ENCODE results near the gene TRABD2B. TPM values are rescaled to one million over a fixed set of nuclear protein-coding genes. Genes with fewer than 3 reads are reported as not detected.

The TRABD2B gene
- total RNA-seq, 5 donors from 2014 or later (not counting 1 experiment from before 2014, with no cell fraction given): not detected

GRCh38 chr1:48022306-48022705, 25.1 kb upstream of the TRABD2B start:
- Mint-ChIP-seq H3K36me3 (no peaks in the 10 kb centered on the region), H3K27ac (no peak overlapping the region), H3K9me3 (no peaks in the 10 kb centered on the region), H3K4me1 (no peaks in the 10 kb centered on the region), H3K4me3 (no peak overlapping the region), H3K27me3 (peaks cover 9 to 32% of the 10 kb centered on the region in 2 donors)
- 48% methylated on average over 2 of the region's 3 CpGs for WGBS (ENCODE audit: insufficient coverage)
- Histone ChIP-seq H3K27ac (ENCODE audit: low read length) (no peak overlapping the region), H3K36me3 (ENCODE audit: control insufficient read depth in 2 of 2, extremely low read depth in 1 of 2, insufficient read depth in 1 of 2, low read length in 1 of 2) (no peaks in the 10 kb centered on the region), H3K4me3 (ENCODE audit: control insufficient read depth in 1 of 2, extremely low read depth in 1 of 2, low read length in 1 of 2) (no peak overlapping the region), H3K9me3 (no peaks in the 10 kb centered on the region), H3K27me3 (replicated peaks in 1 of 2; ENCODE audit: control insufficient read depth in 2 of 2, extremely low read depth in 1 of 2, insufficient read depth in 2 of 2, low read length in 1 of 2) (peaks cover 0 to 13% of the 10 kb centered on the region in 2 experiments), H3K4me1 (ENCODE audit: control insufficient read depth in 1 of 2, extremely low read depth in 1 of 2, insufficient read depth in 2 of 2, low read length in 2 of 2) (no peaks in the 10 kb centered on the region)
- CTCF ChIA-PET: no interaction called here
- ATAC-seq (replicated peaks in 1 of 4): no peak
- POLR2A ChIA-PET: interaction anchor here in 1 of 2 donors (0.6 to 0.7 kb wide), 2 partner anchors 14 to 59 kb away, joined by 3 to 5 read pairs; no protein-coding TSS in a partner anchor
- DNase-seq: no peak

- Histone ChIP-seq H3K4me1 (ENCODE audit: control insufficient read depth in 1 of 2, extremely low read depth in 1 of 2, insufficient read depth in 2 of 2, low read length in 2 of 2) (no peaks in the 10 kb centered on the region), H3K9me3 (no peaks in the 10 kb centered on the region), H3K4me3 (ENCODE audit: control insufficient read depth in 1 of 2, extremely low read depth in 1 of 2, low read length in 1 of 2) (no peak overlapping the region), H3K27me3 (replicated peaks in 1 of 2; ENCODE audit: control insufficient read depth in 2 of 2, extremely low read depth in 1 of 2, insufficient read depth in 2 of 2, low read length in 1 of 2) (peaks cover 0 to 13% of the 10 kb centered on the region in 2 experiments), H3K36me3 (ENCODE audit: control insufficient read depth in 2 of 2, extremely low read depth in 1 of 2, insufficient read depth in 1 of 2, low read length in 1 of 2) (no peaks in the 10 kb centered on the region), H3K27ac (ENCODE audit: low read length) (no peak overlapping the region)
- Mint-ChIP-seq H3K27me3 (peaks cover 12 to 35% of the 10 kb centered on the region in 2 donors), H3K36me3 (no peaks in the 10 kb centered on the region), H3K4me3 (no peak overlapping the region), H3K9me3 (no peaks in the 10 kb centered on the region), H3K4me1 (no peaks in the 10 kb centered on the region), H3K27ac (no peak overlapping the region)
- ChIA-PET CTCF (no interaction called here), POLR2A (interaction anchor here in 1 of 2 donors (0.6 kb wide), 1 partner anchor 60 kb away, joined by 5 read pairs; no protein-coding TSS in a partner anchor)
- WGBS (ENCODE audit: insufficient coverage): 100% methylated on average over 1 of the region's 2 CpGs
- DNase-seq (no peak), ATAC-seq (replicated peaks in 1 of 4) (no peak)
These were observed 24.6 kb upstream of the TRABD2B start for GRCh38 chr1:48021792-48022191.

- Histone ChIP-seq H3K9me3 (no peaks in the 10 kb centered on the region), H3K4me3 (ENCODE audit: control insufficient read depth in 1 of 2, extremely low read depth in 1 of 2, low read length in 1 of 2) (no peak overlapping the region), H3K27ac (ENCODE audit: low read length) (no peak overlapping the region), H3K27me3 (replicated peaks in 1 of 2; ENCODE audit: control insufficient read depth in 2 of 2, extremely low read depth in 1 of 2, insufficient read depth in 2 of 2, low read length in 1 of 2) (peaks cover 0 to 16% of the 10 kb centered on the region in 2 experiments), H3K4me1 (ENCODE audit: control insufficient read depth in 1 of 2, extremely low read depth in 1 of 2, insufficient read depth in 2 of 2, low read length in 2 of 2) (no peaks in the 10 kb centered on the region), H3K36me3 (ENCODE audit: control insufficient read depth in 2 of 2, extremely low read depth in 1 of 2, insufficient read depth in 1 of 2, low read length in 1 of 2) (no peaks in the 10 kb centered on the region)
- POLR2A ChIA-PET: no interaction called here
- H3K9me3 Mint-ChIP-seq: no peaks in the 10 kb centered on the region
- CTCF ChIA-PET: no interaction called here
- no peaks in the 10 kb centered on the region for H3K36me3 Mint-ChIP-seq
- H3K4me1 Mint-ChIP-seq: no peaks in the 10 kb centered on the region
- WGBS (ENCODE audit: insufficient coverage): 78% methylated on average over 3 of the region's 6 CpGs
- peaks cover 27 to 47% of the 10 kb centered on the region in 2 donors for H3K27me3 Mint-ChIP-seq
- H3K27ac Mint-ChIP-seq: no peak overlapping the region
- no peak for ATAC-seq (replicated peaks in 1 of 4)
- DNase-seq: no peak
- no peak overlapping the region for H3K4me3 Mint-ChIP-seq
These were observed 22.6 kb upstream of the TRABD2B start for GRCh38 chr1:48019714-48020315.

- H3K4me1 Mint-ChIP-seq: no peaks in the 10 kb centered on the region
- no peak for DNase-seq
- Histone ChIP-seq H3K4me3 (ENCODE audit: control insufficient read depth in 1 of 2, extremely low read depth in 1 of 2, low read length in 1 of 2) (no peak overlapping the region), H3K27ac (ENCODE audit: low read length) (no peak overlapping the region), H3K9me3 (no peaks in the 10 kb centered on the region), H3K27me3 (replicated peaks in 1 of 2; ENCODE audit: control insufficient read depth in 2 of 2, extremely low read depth in 1 of 2, insufficient read depth in 2 of 2, low read length in 1 of 2) (peaks cover 0 to 16% of the 10 kb centered on the region in 2 experiments), H3K36me3 (ENCODE audit: control insufficient read depth in 2 of 2, extremely low read depth in 1 of 2, insufficient read depth in 1 of 2, low read length in 1 of 2) (no peaks in the 10 kb centered on the region), H3K4me1 (ENCODE audit: control insufficient read depth in 1 of 2, extremely low read depth in 1 of 2, insufficient read depth in 2 of 2, low read length in 2 of 2) (no peaks in the 10 kb centered on the region)
- H3K27ac Mint-ChIP-seq: no peak overlapping the region
- H3K27me3 Mint-ChIP-seq: peaks cover 35 to 54% of the 10 kb centered on the region in 2 donors
- H3K36me3 Mint-ChIP-seq: no peaks in the 10 kb centered on the region
- H3K4me3 Mint-ChIP-seq: no peak overlapping the region
- WGBS (ENCODE audit: insufficient coverage): 93% methylated on average over 4 of the region's 5 CpGs
- ChIA-PET POLR2A (no interaction called here), CTCF (no interaction called here)
- no peak for ATAC-seq (replicated peaks in 1 of 4)
- no peaks in the 10 kb centered on the region for H3K9me3 Mint-ChIP-seq
These were observed 21.6 kb upstream of the TRABD2B start for GRCh38 chr1:48018799-48019198.

GRCh38 chr1:48017716-48018115, 20.5 kb upstream of the TRABD2B start:
- Mint-ChIP-seq H3K27me3 (peaks cover 36 to 54% of the 10 kb centered on the region in 2 donors), H3K27ac (no peak overlapping the region), H3K9me3 (no peaks in the 10 kb centered on the region), H3K4me1 (no peaks in the 10 kb centered on the region), H3K36me3 (no peaks in the 10 kb centered on the region), H3K4me3 (no peak overlapping the region)
- ATAC-seq (replicated peaks in 1 of 4): no peak
- POLR2A ChIA-PET: no interaction called here
- H3K4me1 ChIP-seq (ENCODE audit: control insufficient read depth in 1 of 2, extremely low read depth in 1 of 2, insufficient read depth in 2 of 2, low read length in 2 of 2): no peaks in the 10 kb centered on the region
- no peaks in the 10 kb centered on the region for H3K9me3 ChIP-seq
- WGBS (ENCODE audit: insufficient coverage): no CpG with 5 or more reads among the region's 4 CpGs
- no peak overlapping the region for H3K27ac ChIP-seq (ENCODE audit: low read length)
- peaks cover 0 to 16% of the 10 kb centered on the region in 2 experiments for H3K27me3 ChIP-seq (replicated peaks in 1 of 2; ENCODE audit: control insufficient read depth in 2 of 2, extremely low read depth in 1 of 2, insufficient read depth in 2 of 2, low read length in 1 of 2)
- no peak for DNase-seq
- CTCF ChIA-PET: no interaction called here
- no peaks in the 10 kb centered on the region for H3K36me3 ChIP-seq (ENCODE audit: control insufficient read depth in 2 of 2, extremely low read depth in 1 of 2, insufficient read depth in 1 of 2, low read length in 1 of 2)
- no peak overlapping the region for H3K4me3 ChIP-seq (ENCODE audit: control insufficient read depth in 1 of 2, extremely low read depth in 1 of 2, low read length in 1 of 2)

- ATAC-seq (replicated peaks in 1 of 4) (no peak), DNase-seq (no peak)
- H3K4me1 ChIP-seq (ENCODE audit: control insufficient read depth in 1 of 2, extremely low read depth in 1 of 2, insufficient read depth in 2 of 2, low read length in 2 of 2): no peaks in the 10 kb centered on the region
- H3K4me3 ChIP-seq (ENCODE audit: control insufficient read depth in 1 of 2, extremely low read depth in 1 of 2, low read length in 1 of 2): no peak overlapping the region
- no peaks in the 10 kb centered on the region for H3K36me3 ChIP-seq (ENCODE audit: control insufficient read depth in 2 of 2, extremely low read depth in 1 of 2, insufficient read depth in 1 of 2, low read length in 1 of 2)
- no peaks in the 10 kb centered on the region for H3K4me1 Mint-ChIP-seq
- H3K9me3 ChIP-seq: no peaks in the 10 kb centered on the region
- no peak overlapping the region for H3K4me3 Mint-ChIP-seq
- H3K27me3 ChIP-seq (replicated peaks in 1 of 2; ENCODE audit: control insufficient read depth in 2 of 2, extremely low read depth in 1 of 2, insufficient read depth in 2 of 2, low read length in 1 of 2): peaks cover 0 to 16% of the 10 kb centered on the region in 2 experiments
- H3K27ac ChIP-seq (ENCODE audit: low read length): no peak overlapping the region
- peaks cover 36 to 54% of the 10 kb centered on the region in 2 donors for H3K27me3 Mint-ChIP-seq
- H3K9me3 Mint-ChIP-seq: no peaks in the 10 kb centered on the region
- ChIA-PET POLR2A (no interaction called here), CTCF (no interaction called here)
- H3K27ac Mint-ChIP-seq: no peak overlapping the region
- no peaks in the 10 kb centered on the region for H3K36me3 Mint-ChIP-seq
- whole genome bisulfite sequencing (ENCODE audit: insufficient coverage): 83% methylated on average over 5 of the region's 7 CpGs
These were observed 19.3 kb upstream of the TRABD2B start for GRCh38 chr1:48016515-48016914.

GRCh38 chr1:48013270-48013669, 16.1 kb upstream of the TRABD2B start:
- Histone ChIP-seq H3K36me3 (ENCODE audit: control insufficient read depth in 2 of 2, extremely low read depth in 1 of 2, insufficient read depth in 1 of 2, low read length in 1 of 2) (no peaks in the 10 kb centered on the region), H3K27ac (ENCODE audit: low read length) (no peak overlapping the region), H3K4me3 (ENCODE audit: control insufficient read depth in 1 of 2, extremely low read depth in 1 of 2, low read length in 1 of 2) (no peak overlapping the region), H3K9me3 (no peaks in the 10 kb centered on the region), H3K4me1 (ENCODE audit: control insufficient read depth in 1 of 2, extremely low read depth in 1 of 2, insufficient read depth in 2 of 2, low read length in 2 of 2) (no peaks in the 10 kb centered on the region), H3K27me3 (replicated peaks in 1 of 2; ENCODE audit: control insufficient read depth in 2 of 2, extremely low read depth in 1 of 2, insufficient read depth in 2 of 2, low read length in 1 of 2) (peaks cover 0 to 9% of the 10 kb centered on the region in 2 experiments)
- no peak for DNase-seq
- H3K27me3 Mint-ChIP-seq: peaks cover 26 to 30% of the 10 kb centered on the region in 2 donors
- H3K4me1 Mint-ChIP-seq: no peaks in the 10 kb centered on the region
- ChIA-PET POLR2A (no interaction called here), CTCF (no interaction called here)
- no peak overlapping the region for H3K27ac Mint-ChIP-seq
- H3K4me3 Mint-ChIP-seq: no peak overlapping the region
- H3K9me3 Mint-ChIP-seq: no peaks in the 10 kb centered on the region
- ATAC-seq (replicated peaks in 1 of 4): no peak
- H3K36me3 Mint-ChIP-seq: no peaks in the 10 kb centered on the region
